Measurements from ENCODE around the gene FGD2.

DNA sequence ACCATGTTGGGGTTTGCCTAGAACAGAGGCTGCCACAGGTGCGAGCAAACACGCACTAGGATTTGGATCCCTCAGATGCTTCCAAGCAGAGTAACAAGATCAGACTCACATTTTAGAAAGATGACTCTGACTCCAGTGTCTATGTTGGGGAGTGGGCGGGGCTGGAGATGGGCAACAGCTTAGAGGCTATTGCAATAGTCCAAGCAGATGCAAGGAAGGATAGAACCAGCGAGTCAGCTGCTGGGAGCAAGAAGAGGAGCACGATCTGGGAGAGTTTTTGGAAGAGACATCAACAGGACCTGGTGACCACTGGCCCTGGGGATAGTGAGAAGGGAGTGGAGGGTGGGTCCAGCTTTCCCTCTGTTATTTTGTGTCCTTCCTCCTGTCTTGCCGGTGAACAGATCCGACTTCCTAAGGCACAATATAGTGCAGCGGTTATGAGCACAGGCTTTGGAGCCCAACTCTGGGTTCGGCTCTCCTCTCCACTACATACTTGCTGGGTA is 52.7 kb downstream of the FGD2 start:
- TF ChIP-seq CTCF (IDR thresholded peaks at IDR 0.05) (no peak), POLR2A (IDR thresholded peaks at IDR 0.05) (no peak)

Measured in testis (tissue), 2 donors.